H1 (cell line): Measurements from ENCODE around the gene SIGLEC7. TPM values are rescaled to one million over a fixed set of nuclear protein-coding genes. Genes with fewer than 3 reads are reported as not detected.

Experiments used
- CTCF ChIA-PET: fragments of 300-600 bp; sonication (Branson Sonifier 250); formaldehyde crosslinking; loops from one replicate; lab custom pipeline; 2021; ENCODE audit not compliant: partially characterized antibody; lab: Charles Lee
- POLR2A ChIA-PET: fragments of 300-600 bp; sonication (Branson Sonifier 250); formaldehyde crosslinking; loops from one replicate; lab custom pipeline; 2021; ENCODE audit warnings: inconsistent platforms; ENCODE audit not compliant: partially characterized antibody; lab: Charles Lee
- DNase-seq, 2 experiments: peaks; one replicate each; pipeline versions ENCODE4 v3.0.0 to v3.0.0-alpha.2; 2010 to 2022; ENCODE audit warnings: low spot score in 2 of 2, low read depth in 1 of 2, mixed read lengths in 1 of 2
- FAIRE-seq: peaks from 2 replicates; lab custom pipeline; 2011; peaks lifted over from hg19 to GRCh38; lab: Jason Lieb, UNC
- H2AFZ ChIP-seq: 2 replicates; pipeline ENCODE4 v1.8.1; 2012; ENCODE audit warnings: low read length, inconsistent platforms
- H2AK5ac ChIP-seq: 2 replicates; pipeline ENCODE4 v1.6.1; 2013; ENCODE audit warnings: low read depth, low read length
- H2BK120ac ChIP-seq: replicated peaks from 2 replicates; pipeline ENCODE3; 2013; ENCODE audit warnings: low read depth, low read length, inconsistent platforms
- H2BK12ac ChIP-seq: 2 replicates; pipeline ENCODE4 v1.6.1; 2013; ENCODE audit warnings: low read depth, low read length
- H2BK15ac ChIP-seq: 2 replicates; pipeline ENCODE4 v1.6.1; 2013; ENCODE audit warnings: low read length
- H2BK20ac ChIP-seq: 2 replicates; pipeline ENCODE4 v1.6.1; 2013; ENCODE audit warnings: low read length
- H2BK5ac ChIP-seq: 2 replicates; pipeline ENCODE4 v1.6.1; 2013; ENCODE audit warnings: low read depth, low read length
- H3K14ac ChIP-seq: 2 replicates; pipeline ENCODE4 v1.6.1; 2013; ENCODE audit warnings: inconsistent platforms; ENCODE audit not compliant: insufficient read length
- H3K18ac ChIP-seq: 2 replicates; pipeline ENCODE4 v1.6.1; 2013; ENCODE audit warnings: low read length; ENCODE audit errors: extremely low read depth
- H3K23ac ChIP-seq: 2 replicates; pipeline ENCODE4 v1.6.1; 2013; ENCODE audit warnings: inconsistent platforms; ENCODE audit not compliant: insufficient read length
- H3K23me2 ChIP-seq: 2 replicates; pipeline ENCODE4 v1.6.1; 2013; ENCODE audit warnings: low read depth, low read length
- H3K27ac ChIP-seq: 2 replicates; pipeline ENCODE4 v1.6.1; 2011; ENCODE audit warnings: low read depth, low read length, inconsistent platforms
- H3K27me3 ChIP-seq, 4 experiments: replicated peaks in 1 of 4; 1 replicate in 1 of 4; 2 replicates in 3 of 4; pipeline versions ENCODE4 v1.6.1 to v1.8.1; 2011 to 2013; ENCODE audit warnings: low read length in 3 of 4, mild to moderate bottlenecking in 3 of 4, inconsistent platforms in 2 of 4, mixed read lengths in 2 of 4, moderate library complexity in 1 of 4; ENCODE audit not compliant: control insufficient read depth in 3 of 4, insufficient read depth in 3 of 4; ENCODE audit errors: extremely low read depth in 1 of 4
- H3K36me3 ChIP-seq, 4 experiments: 2 replicates each; pipeline versions ENCODE4 v1.6.1 to v1.8.1; 2011 to 2013; ENCODE audit warnings: mild to moderate bottlenecking in 4 of 4, low read length in 3 of 4, moderate library complexity in 2 of 4, control low read depth in 1 of 4, inconsistent platforms in 1 of 4; ENCODE audit not compliant: insufficient read depth in 4 of 4, control insufficient read depth in 2 of 4
- H3K4ac ChIP-seq: replicated peaks from 2 replicates; pipeline ENCODE3; 2013; ENCODE audit warnings: low read length, low read depth, mixed read lengths, inconsistent platforms; ENCODE audit not compliant: insufficient read length
- H3K4me1 ChIP-seq, 4 experiments: replicated peaks in 1 of 4; 1 replicate in 1 of 4; 2 replicates in 3 of 4; pipeline versions ENCODE4 v1.6.1 to v1.8.1; 2011 to 2013; ENCODE audit warnings: low read length in 3 of 4, inconsistent platforms in 2 of 4, mixed read lengths in 1 of 4; ENCODE audit not compliant: insufficient read depth in 4 of 4, control insufficient read depth in 3 of 4
- H3K4me2 ChIP-seq, 2 experiments: 2 replicates each; pipeline versions ENCODE4 v1.6.1 to v1.8.1; 2011 to 2013; ENCODE audit warnings: low read depth in 2 of 2, low read length in 2 of 2, control low read depth in 1 of 2, inconsistent platforms in 1 of 2, mild to moderate bottlenecking in 1 of 2; ENCODE audit not compliant: insufficient read depth in 1 of 2
- H3K4me3 ChIP-seq, 4 experiments: fragments of 200-600, 300-600 bp in 1 of 4; sonication (generic), shearing (Covaris generic), sonication (Bioruptor Twin) in 1 of 4; 2 replicates each; pipeline versions ENCODE4 v1.5.1 to v1.8.1; 2011 to 2016; ENCODE audit warnings: low read length in 4 of 4, low read depth in 3 of 4, control low read depth in 2 of 4, inconsistent platforms in 2 of 4, mild to moderate bottlenecking in 2 of 4, mixed read lengths in 1 of 4, moderate library complexity in 1 of 4; ENCODE audit not compliant: insufficient read depth in 2 of 4; ENCODE audit errors: extremely low read depth in 1 of 4
- H3K56ac ChIP-seq: replicated peaks from 2 replicates; pipeline ENCODE3; 2013; ENCODE audit warnings: low read depth, mild to moderate bottlenecking, mixed read lengths, low read length, inconsistent platforms; ENCODE audit not compliant: insufficient read length
- H3K79me1 ChIP-seq: 2 replicates; pipeline ENCODE4 v1.6.1; 2013; ENCODE audit warnings: low read depth, low read length, control low read depth
- H3K79me2 ChIP-seq, 2 experiments: 2 replicates each; pipeline versions ENCODE4 v1.6.1 to v1.8.1; 2012 to 2013; ENCODE audit warnings: low read length in 2 of 2, mild to moderate bottlenecking in 2 of 2, inconsistent platforms in 1 of 2; ENCODE audit not compliant: insufficient read depth in 2 of 2, control insufficient read depth in 1 of 2
- H3K9ac ChIP-seq, 4 experiments: replicated peaks in 1 of 4; 1 replicate in 1 of 4; 2 replicates in 3 of 4; pipeline versions ENCODE4 v1.6.1 to v1.8.1; 2011 to 2013; ENCODE audit warnings: low read depth in 3 of 4, low read length in 3 of 4, control low read depth in 2 of 4, mild to moderate bottlenecking in 2 of 4, moderate library complexity in 2 of 4, inconsistent platforms in 1 of 4; ENCODE audit errors: extremely low read depth in 1 of 4
- H3K9me3 ChIP-seq, 2 experiments: 2 replicates each; pipeline versions ENCODE4 v1.6.1 to v1.8.1; 2012 to 2013; ENCODE audit warnings: mild to moderate bottlenecking in 2 of 2, moderate library complexity in 2 of 2, control low read depth in 1 of 2, inconsistent platforms in 1 of 2, low read depth in 1 of 2, low read length in 1 of 2, mixed read lengths in 1 of 2; ENCODE audit not compliant: insufficient read depth in 2 of 2
- H4K20me1 ChIP-seq, 2 experiments: replicated peaks in 1 of 2; 2 replicates each; pipeline versions ENCODE3 to v1.8.1; 2011 to 2013; ENCODE audit warnings: inconsistent platforms in 2 of 2, low read length in 2 of 2, mild to moderate bottlenecking in 1 of 2; ENCODE audit not compliant: insufficient read depth in 2 of 2, control insufficient read depth in 1 of 2
- H4K5ac ChIP-seq: 2 replicates; pipeline ENCODE4 v1.6.1; 2013; ENCODE audit warnings: low read length, low read depth, mixed read lengths, inconsistent platforms; ENCODE audit not compliant: insufficient read length
- H4K8ac ChIP-seq: 2 replicates; pipeline ENCODE4 v1.8.0; 2013; ENCODE audit warnings: mild to moderate bottlenecking, moderate library complexity, low read length, inconsistent platforms; ENCODE audit not compliant: insufficient read depth; ENCODE audit errors: extremely low read depth
- H4K91ac ChIP-seq: replicated peaks from 2 replicates; pipeline ENCODE3; 2013; ENCODE audit warnings: low read length, mixed read lengths, inconsistent platforms; ENCODE audit not compliant: insufficient read length
- CHD1 ChIP-seq: IDR thresholded peaks from 2 replicates; pipeline ENCODE4 v1.6.1; 2012; ENCODE audit warnings: low read depth, low read length, improper control_type of control experiment
- CHD2 ChIP-seq: IDR thresholded peaks from 2 replicates; pipeline ENCODE4 v1.6.1; 2012; ENCODE audit warnings: low read length, improper control_type of control experiment
- CTBP2 ChIP-seq: IDR thresholded peaks from 2 replicates; pipeline ENCODE4 v1.7.0; 2011; ENCODE audit warnings: borderline replicate concordance, mild to moderate bottlenecking, moderate library complexity, mixed read lengths, low read length; ENCODE audit not compliant: insufficient read depth, insufficient read length
- E2F6 ChIP-seq: IDR thresholded peaks from 2 replicates; pipeline ENCODE4 v1.6.1; 2012; ENCODE audit warnings: inconsistent platforms
- EP300 ChIP-seq, 2 experiments: IDR thresholded peaks; 1 replicate in 1 of 2; 2 replicates in 1 of 2; pipeline ENCODE4 v1.6.1; 2011 to 2012; ENCODE audit warnings: low read depth in 2 of 2, low read length in 2 of 2, mild to moderate bottlenecking in 2 of 2, borderline replicate concordance in 1 of 2, inconsistent platforms in 1 of 2, moderate library complexity in 1 of 2
- FOSL1 ChIP-seq: IDR thresholded peaks from 2 replicates; pipeline ENCODE4 v1.6.1; 2011; ENCODE audit warnings: mild to moderate bottlenecking, low read depth, low read length, moderate library complexity; ENCODE audit not compliant: insufficient read depth
- JUND ChIP-seq: IDR thresholded peaks from 2 replicates; pipeline ENCODE4 v1.6.1; 2011; ENCODE audit warnings: mild to moderate bottlenecking, improper control_type of control experiment, low read length
- SAP30 ChIP-seq: fragments of 300-600 bp; sonication (generic); IDR thresholded peaks from 2 replicates; pipeline ENCODE4 v1.7.1; 2012; ENCODE audit warnings: low read length, moderate library complexity, mild to moderate bottlenecking, inconsistent platforms; ENCODE audit not compliant: insufficient read depth, insufficient replicate concordance
- SIX5 ChIP-seq: IDR thresholded peaks from 2 replicates; pipeline ENCODE4 v1.6.1; 2011; ENCODE audit warnings: mild to moderate bottlenecking, low read depth, low read length
- SP2 ChIP-seq: IDR thresholded peaks from 2 replicates; pipeline ENCODE4 v1.6.1; 2012; ENCODE audit warnings: mild to moderate bottlenecking, low read length, inconsistent platforms
- TAF7 ChIP-seq: optimal IDR thresholded peaks from 2 replicates; pipeline ENCODE3; 2011; ENCODE audit warnings: low read depth, mild to moderate bottlenecking, inconsistent platforms, low read length, moderate library complexity, borderline replicate concordance
- WGBS, 2 experiments: shearing (Covaris generic) in 1 of 2; methylation state at CpG; one replicate each; pipeline versions ENCODE4 v1.1.6 to v1.1.7; 2013 to 2015; ENCODE audit warnings: low lambda C conversion rate in 2 of 2, mixed read lengths in 2 of 2, inconsistent platforms in 1 of 2, low coverage in 1 of 2, missing lambda C conversion rate in 1 of 2; ENCODE audit not compliant: insufficient replicate concordance in 2 of 2, insufficient coverage in 1 of 2, insufficient read length in 1 of 2; ENCODE audit errors: extremely low coverage in 1 of 2, missing lambda C conversion rate in 1 of 2; 5-methylcytosine and 5-hydroxymethylcytosine counted together
- polyA plus RNA-seq, 7 experiments: library from polyadenylated mRNA; depleted of rRNA in 3 of 7; stranded (reverse) in 5 of 7; unstranded in 2 of 7; fragments of >200 nt in 5 of 7; fragments of 200-250 nt in 2 of 7; gene quantifications; 1 replicate in 5 of 7; 2 replicates in 1 of 7; 4 replicates in 1 of 7; pipeline versions ENCODE4 v1.2.1 to v1.2.3, GENCODE V29; 2011 to 2013; ENCODE audit warnings: missing spikeins in 2 of 7, mixed read lengths in 2 of 7
- total RNA-seq: library from RNA; stranded (reverse); fragmentation: NEBNext Ultra II Directional; extraction: Animal tissue kit (Norgen Biotek cat#: 25700); gene quantifications from 2 replicates; pipeline ENCODE4 v1.2.1, GENCODE V29; 2021
- TF ChIP-seq, protein P1 (sequence below): IDR thresholded peaks from 2 replicates; pipeline ENCODE4 v1.6.1; 2012; ENCODE audit warnings: low read length, inconsistent platforms

The SIGLEC7 gene
- total and polyA plus RNA-seq, 2 of the 8 experiments (the other 6 are each of a cell fraction or from before 2014, with no cell fraction given): not detected

GRCh38 chr19:51159656-51160055 is 17.6 kb downstream of the SIGLEC7 start:
- CTCF ChIA-PET: interaction anchor here (1.4 to 5.0 kb wide), 7 partner anchors 10 to 281 kb away, joined by 3 to 34 read pairs (median 5); no protein-coding TSS in a partner anchor
- Histone ChIP-seq H3K4me1 (no peaks in the 10 kb centered on the region), H3K23me2 (no peaks in the 10 kb centered on the region), H4K20me1 (no peaks in the 10 kb centered on the region), H3K79me1 (no peaks in the 10 kb centered on the region), H3K4me3 (no peak overlapping the region), H4K91ac (no peak overlapping the region), H2AFZ (no peak overlapping the region), H2BK12ac (no peak overlapping the region), H3K23ac (no peak overlapping the region), H2BK15ac (no peak overlapping the region), H4K5ac (no peak overlapping the region), H3K27ac (no peak overlapping the region), H3K18ac (no peak overlapping the region), H3K9me3 (no peaks in the 10 kb centered on the region), H3K9ac (no peak overlapping the region), H3K4ac (no peak overlapping the region), H3K56ac (no peak overlapping the region), H3K27me3 (0 out of 7 replicates have a peak, but pooled peaks cover 0 to 3% (median 0%) of the 10 kb centered on the region in 4 experiments), H4K8ac (no peak overlapping the region), H3K14ac (no peak overlapping the region), H2BK20ac (no peak overlapping the region), H3K79me2 (no peaks in the 10 kb centered on the region), H3K36me3 (no peaks in the 10 kb centered on the region), H2AK5ac (no peak overlapping the region), H2BK120ac (no peak overlapping the region), H2BK5ac (no peak overlapping the region), H3K4me2 (no peak overlapping the region)
- no peak for FAIRE-seq
- WGBS, 2 experiments: 86% methylated on average over 4 of the region's 4 CpGs; no CpG with 5 or more reads in 1 of the 2 experiments
- no peak for DNase-seq
- POLR2A ChIA-PET: no interaction called here
- TF ChIP-seq CHD1 (no peak), CTBP2 (no peak), CHD2 (no peak), FOSL1 (no peak), TAF7 (no peak), SIX5 (no peak), SAP30 (no peak), SP2 (no peak), EP300 (IDR thresholded peaks at IDR 0.05; ENCODE audit: borderline replicate concordance in 1 of 2, low read depth in 2 of 2, low read length in 2 of 2) (no peak), JUND (no peak), E2F6 (no peak)
- TF ChIP-seq, protein P1, sequence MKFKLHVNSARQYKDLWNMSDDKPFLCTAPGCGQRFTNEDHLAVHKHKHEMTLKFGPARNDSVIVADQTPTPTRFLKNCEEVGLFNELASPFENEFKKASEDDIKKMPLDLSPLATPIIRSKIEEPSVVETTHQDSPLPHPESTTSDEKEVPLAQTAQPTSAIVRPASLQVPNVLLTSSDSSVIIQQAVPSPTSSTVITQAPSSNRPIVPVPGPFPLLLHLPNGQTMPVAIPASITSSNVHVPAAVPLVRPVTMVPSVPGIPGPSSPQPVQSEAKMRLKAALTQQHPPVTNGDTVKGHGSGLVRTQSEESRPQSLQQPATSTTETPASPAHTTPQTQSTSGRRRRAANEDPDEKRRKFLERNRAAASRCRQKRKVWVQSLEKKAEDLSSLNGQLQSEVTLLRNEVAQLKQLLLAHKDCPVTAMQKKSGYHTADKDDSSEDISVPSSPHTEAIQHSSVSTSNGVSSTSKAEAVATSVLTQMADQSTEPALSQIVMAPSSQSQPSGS: no peak
